ENCODE measurements around the gene PHETA1.

PHETA1 gene

DNA sequence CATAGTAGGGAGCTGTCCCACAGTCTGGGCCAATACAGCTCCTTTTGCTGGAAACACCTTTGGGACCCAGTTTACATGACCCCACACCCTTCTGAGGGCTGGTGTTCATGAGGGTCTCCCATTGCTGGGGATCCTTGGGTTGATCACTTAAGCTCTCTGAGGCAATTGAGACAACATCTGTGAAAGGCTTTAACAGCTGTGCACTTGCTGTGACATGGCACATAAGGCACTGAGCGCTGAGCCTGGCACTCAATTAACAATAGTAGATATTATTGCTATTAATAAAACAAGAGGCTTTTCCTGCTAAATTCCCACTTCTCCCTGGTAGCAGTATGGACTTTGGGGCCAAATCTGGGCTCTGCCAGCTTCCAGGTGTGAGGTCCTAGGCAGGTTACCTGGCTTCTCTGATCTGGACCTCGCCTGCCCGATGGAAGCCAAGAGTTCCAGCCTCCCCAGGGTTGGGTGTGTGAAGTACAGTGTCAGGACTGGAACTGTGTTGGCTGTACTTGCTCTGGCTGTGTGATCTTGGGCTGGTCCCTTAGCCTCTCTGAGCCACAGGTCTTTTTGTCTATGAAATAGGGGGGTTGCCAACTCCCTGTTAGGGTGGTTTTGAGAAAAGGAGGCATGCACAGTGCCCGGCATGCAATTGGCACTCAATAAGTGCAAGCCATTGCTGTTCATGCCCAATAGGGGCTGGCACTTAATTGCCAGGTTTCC lies 39.9 kb upstream of the PHETA1 start:
- TF ChIP-seq, protein P1, sequence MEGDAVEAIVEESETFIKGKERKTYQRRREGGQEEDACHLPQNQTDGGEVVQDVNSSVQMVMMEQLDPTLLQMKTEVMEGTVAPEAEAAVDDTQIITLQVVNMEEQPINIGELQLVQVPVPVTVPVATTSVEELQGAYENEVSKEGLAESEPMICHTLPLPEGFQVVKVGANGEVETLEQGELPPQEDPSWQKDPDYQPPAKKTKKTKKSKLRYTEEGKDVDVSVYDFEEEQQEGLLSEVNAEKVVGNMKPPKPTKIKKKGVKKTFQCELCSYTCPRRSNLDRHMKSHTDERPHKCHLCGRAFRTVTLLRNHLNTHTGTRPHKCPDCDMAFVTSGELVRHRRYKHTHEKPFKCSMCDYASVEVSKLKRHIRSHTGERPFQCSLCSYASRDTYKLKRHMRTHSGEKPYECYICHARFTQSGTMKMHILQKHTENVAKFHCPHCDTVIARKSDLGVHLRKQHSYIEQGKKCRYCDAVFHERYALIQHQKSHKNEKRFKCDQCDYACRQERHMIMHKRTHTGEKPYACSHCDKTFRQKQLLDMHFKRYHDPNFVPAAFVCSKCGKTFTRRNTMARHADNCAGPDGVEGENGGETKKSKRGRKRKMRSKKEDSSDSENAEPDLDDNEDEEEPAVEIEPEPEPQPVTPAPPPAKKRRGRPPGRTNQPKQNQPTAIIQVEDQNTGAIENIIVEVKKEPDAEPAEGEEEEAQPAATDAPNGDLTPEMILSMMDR (IDR thresholded peaks at IDR 0.05; ENCODE audit: low read length) = no peak
- no peak for TF ChIP-seq EZH2 (IDR thresholded peaks at IDR 0.05; ENCODE audit: borderline replicate concordance, low read length)
- H3K9ac ChIP-seq (ENCODE audit: low read length) = no peak overlapping the region
- H4K20me1 ChIP-seq (ENCODE audit: insufficient read depth, low read length) = no peaks in the 10 kb centered on the region
- H3K36me3 ChIP-seq (ENCODE audit: insufficient read depth, low read length) = no peaks in the 10 kb centered on the region
- H3K9me2 ChIP-seq (ENCODE audit: low read depth, low read length) = no peaks in the 10 kb centered on the region
- H3K4me3 ChIP-seq (ENCODE audit: low read depth, low read length, poor library complexity, severe bottlenecking) = no peak overlapping the region
- H3K27ac ChIP-seq (ENCODE audit: low read depth, low read length, poor library complexity, severe bottlenecking) = no peak overlapping the region
- no peaks in the 10 kb centered on the region for H3F3A ChIP-seq (ENCODE audit: insufficient read depth, low read length)
- no peak overlapping the region for H3K4me2 ChIP-seq (ENCODE audit: low read length)
- no peaks in the 10 kb centered on the region for H3K9me3 ChIP-seq (ENCODE audit: low read length)
- no peaks in the 10 kb centered on the region for H3K27me3 ChIP-seq (ENCODE audit: insufficient read depth, low read length)
- no peak overlapping the region for H2AFZ ChIP-seq (ENCODE audit: low read length)
- H3K79me2 ChIP-seq (ENCODE audit: insufficient read depth, low read length) = no peaks in the 10 kb centered on the region
- peaks cover 23% of the 10 kb centered on the region for H3K4me1 ChIP-seq (ENCODE audit: insufficient read depth, low read length, severe bottlenecking)

- Histone ChIP-seq H2AFZ (ENCODE audit: low read length) (no peak overlapping the region), H3K4me2 (ENCODE audit: low read length) (no peak overlapping the region), H3K27ac (ENCODE audit: low read depth, low read length, poor library complexity, severe bottlenecking) (no peak overlapping the region), H3K9me2 (ENCODE audit: low read depth, low read length) (no peaks in the 10 kb centered on the region), H3K9ac (ENCODE audit: low read length) (no peak overlapping the region), H3K9me3 (ENCODE audit: low read length) (no peaks in the 10 kb centered on the region), H4K20me1 (ENCODE audit: insufficient read depth, low read length) (no peaks in the 10 kb centered on the region), H3K4me3 (ENCODE audit: low read depth, low read length, poor library complexity, severe bottlenecking) (no peak overlapping the region), H3F3A (ENCODE audit: insufficient read depth, low read length) (no peaks in the 10 kb centered on the region), H3K79me2 (ENCODE audit: insufficient read depth, low read length) (no peaks in the 10 kb centered on the region), H3K27me3 (ENCODE audit: insufficient read depth, low read length) (no peaks in the 10 kb centered on the region), H3K4me1 (ENCODE audit: insufficient read depth, low read length, severe bottlenecking) (peaks cover 31% of the 10 kb centered on the region), H3K36me3 (ENCODE audit: insufficient read depth, low read length) (no peaks in the 10 kb centered on the region)
- TF ChIP-seq EZH2 (IDR thresholded peaks at IDR 0.05; ENCODE audit: borderline replicate concordance, low read length) = no peak
- TF ChIP-seq, protein P1 (IDR thresholded peaks at IDR 0.05; ENCODE audit: low read length) = no peak
Measured at GRCh38 chr12:111408116-111408440, 39.2 kb upstream of the PHETA1 start.

DNA sequence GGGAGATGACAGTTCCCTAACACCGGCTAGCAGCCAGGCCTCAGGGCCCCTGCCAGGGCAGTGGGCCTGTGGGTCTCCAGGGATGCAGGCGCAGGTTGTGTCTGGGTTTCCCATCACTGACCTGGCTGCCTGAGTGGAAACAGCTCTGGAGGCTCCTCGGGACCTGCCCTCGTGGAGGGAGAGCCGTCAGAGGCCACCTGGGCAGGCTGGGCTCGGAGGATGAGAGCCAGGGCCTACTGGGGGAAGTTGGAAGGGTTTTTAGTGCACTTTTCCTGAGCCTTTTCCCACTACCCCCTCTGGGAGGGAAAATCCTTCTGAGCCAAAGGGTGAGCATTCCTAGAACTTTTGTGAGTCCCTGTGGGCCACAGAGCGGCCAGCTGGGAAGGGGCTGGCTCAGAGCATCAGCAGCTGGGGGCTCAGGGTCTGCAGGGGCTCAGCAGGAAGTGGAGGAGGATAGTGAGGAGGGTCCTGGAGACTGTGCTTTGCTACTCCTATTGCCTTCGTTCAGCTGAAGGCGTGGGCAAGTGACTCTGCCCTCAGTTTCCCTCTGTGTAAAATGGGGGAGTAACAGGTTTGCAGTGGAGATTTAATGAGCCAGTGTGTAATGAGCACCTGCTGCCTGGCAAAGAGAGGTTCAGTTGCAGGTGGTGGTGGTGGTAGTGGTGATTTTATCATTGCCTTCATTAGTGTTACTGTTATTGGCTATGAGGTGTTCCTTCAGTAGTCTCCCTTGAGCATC lies 38.7 kb upstream of the PHETA1 start:
- Histone ChIP-seq H3K27ac (ENCODE audit: low read depth, low read length, poor library complexity, severe bottlenecking) (no peak overlapping the region), H4K20me1 (ENCODE audit: insufficient read depth, low read length) (no peaks in the 10 kb centered on the region), H3K4me2 (ENCODE audit: low read length) (peak overlapping the region; percentile 85), H3K9ac (ENCODE audit: low read length) (no peak overlapping the region), H3K4me1 (ENCODE audit: insufficient read depth, low read length, severe bottlenecking) (peaks cover 34% of the 10 kb centered on the region), H3K9me3 (ENCODE audit: low read length) (no peaks in the 10 kb centered on the region), H3K27me3 (ENCODE audit: insufficient read depth, low read length) (no peaks in the 10 kb centered on the region), H3K79me2 (ENCODE audit: insufficient read depth, low read length) (no peaks in the 10 kb centered on the region), H3K36me3 (ENCODE audit: insufficient read depth, low read length) (no peaks in the 10 kb centered on the region), H2AFZ (ENCODE audit: low read length) (no peak overlapping the region), H3F3A (ENCODE audit: insufficient read depth, low read length) (no peaks in the 10 kb centered on the region), H3K4me3 (ENCODE audit: low read depth, low read length, poor library complexity, severe bottlenecking) (peak overlapping the region; percentile 80), H3K9me2 (ENCODE audit: low read depth, low read length) (no peaks in the 10 kb centered on the region)
- TF ChIP-seq, protein P1 (IDR thresholded peaks at IDR 0.05; ENCODE audit: low read length) = no peak
- no peak for TF ChIP-seq EZH2 (IDR thresholded peaks at IDR 0.05; ENCODE audit: borderline replicate concordance, low read length)
